ENCODE data around the gene C4orf50. TPM values are rescaled to one million over a fixed set of nuclear protein-coding genes. Genes with fewer than 3 reads are reported as not detected.

The C4orf50 gene
- total and polyA plus RNA-seq, 2 donors (not counting 1 experiment from before 2014, with no cell fraction given): 0.02 TPM; not detected in 1

- Mint-ChIP-seq H3K27ac (no peak overlapping the region), H3K27me3 (peaks cover 37% of the 10 kb centered on the region), H3K4me1 (no peaks in the 10 kb centered on the region), H3K9me3 (ENCODE audit: insufficient read depth) (no peaks in the 10 kb centered on the region), H3K4me3 (no peak overlapping the region)
- H3K4me1 ChIP-seq (ENCODE audit: control insufficient read depth in 2 of 2, insufficient read depth in 2 of 2, low read length in 2 of 2): no peaks in the 10 kb centered on the region
- 3% methylated on average over 8 of the region's 8 CpGs for WGBS (ENCODE audit: insufficient coverage)
- no peak for DNase-seq
- POLR2A ChIA-PET: no interaction called here
- H3K27ac ChIP-seq (ENCODE audit: low read length in 2 of 2): no peak overlapping the region
- intact Hi-C loops (cut with micrococcal nuclease): no loop called here
- H3K9me3 ChIP-seq (ENCODE audit: control extremely low read depth in 1 of 3, control insufficient read depth in 2 of 3, insufficient read depth in 1 of 3, low read length in 2 of 3): no peaks in the 10 kb centered on the region
- H3K4me3 ChIP-seq (ENCODE audit: control extremely low read depth in 1 of 5, extremely low read depth in 1 of 5, insufficient read depth in 1 of 5, low read depth in 2 of 5, low read length in 4 of 5): no peak overlapping the region
- CTCF ChIA-PET: no interaction called here
- no peak overlapping the region for H2AFZ ChIP-seq (ENCODE audit: insufficient read depth, low read depth, low read length, poor library complexity, severe bottlenecking)
- no peaks in the 10 kb centered on the region for H3K36me3 ChIP-seq (replicated peaks in 1 of 2; ENCODE audit: control extremely low read depth in 1 of 2, control insufficient read depth in 1 of 2, extremely low read depth in 1 of 2, insufficient read depth in 2 of 2, low read length in 1 of 2)
- H3K4me2 ChIP-seq (replicated peaks; ENCODE audit: low read depth, low read length, poor library complexity, severe bottlenecking): no peak overlapping the region
- H3K27me3 ChIP-seq (replicated peaks in 1 of 4; ENCODE audit: control extremely low read depth in 1 of 4, control insufficient read depth in 3 of 4, insufficient read depth in 4 of 4, low read length in 3 of 4): peaks cover 0 to 4% (median 0%) of the 10 kb centered on the region in 4 experiments
- TF ChIP-seq EZH2 (IDR thresholded peaks at IDR 0.05; ENCODE audit: borderline replicate concordance, insufficient read depth, low read depth, low read length, poor library complexity, severe bottlenecking): no peak
- TF ChIP-seq, protein P1, sequence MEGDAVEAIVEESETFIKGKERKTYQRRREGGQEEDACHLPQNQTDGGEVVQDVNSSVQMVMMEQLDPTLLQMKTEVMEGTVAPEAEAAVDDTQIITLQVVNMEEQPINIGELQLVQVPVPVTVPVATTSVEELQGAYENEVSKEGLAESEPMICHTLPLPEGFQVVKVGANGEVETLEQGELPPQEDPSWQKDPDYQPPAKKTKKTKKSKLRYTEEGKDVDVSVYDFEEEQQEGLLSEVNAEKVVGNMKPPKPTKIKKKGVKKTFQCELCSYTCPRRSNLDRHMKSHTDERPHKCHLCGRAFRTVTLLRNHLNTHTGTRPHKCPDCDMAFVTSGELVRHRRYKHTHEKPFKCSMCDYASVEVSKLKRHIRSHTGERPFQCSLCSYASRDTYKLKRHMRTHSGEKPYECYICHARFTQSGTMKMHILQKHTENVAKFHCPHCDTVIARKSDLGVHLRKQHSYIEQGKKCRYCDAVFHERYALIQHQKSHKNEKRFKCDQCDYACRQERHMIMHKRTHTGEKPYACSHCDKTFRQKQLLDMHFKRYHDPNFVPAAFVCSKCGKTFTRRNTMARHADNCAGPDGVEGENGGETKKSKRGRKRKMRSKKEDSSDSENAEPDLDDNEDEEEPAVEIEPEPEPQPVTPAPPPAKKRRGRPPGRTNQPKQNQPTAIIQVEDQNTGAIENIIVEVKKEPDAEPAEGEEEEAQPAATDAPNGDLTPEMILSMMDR (IDR thresholded peaks at IDR 0.05): no peak
- no peaks in the 10 kb centered on the region for H3K79me2 ChIP-seq (ENCODE audit: control insufficient read depth, insufficient read depth, low read length)
- no peak for ATAC-seq (ENCODE audit: low read depth)
- no peaks in the 10 kb centered on the region for H4K20me1 ChIP-seq (ENCODE audit: control insufficient read depth, insufficient read depth, low read length, poor library complexity, severe bottlenecking)
- H3K9ac ChIP-seq (ENCODE audit: low read length): no peak overlapping the region
Observed at GRCh38 chr4:6011686-6012085, 6.5 kb downstream of the C4orf50 start.

DNA sequence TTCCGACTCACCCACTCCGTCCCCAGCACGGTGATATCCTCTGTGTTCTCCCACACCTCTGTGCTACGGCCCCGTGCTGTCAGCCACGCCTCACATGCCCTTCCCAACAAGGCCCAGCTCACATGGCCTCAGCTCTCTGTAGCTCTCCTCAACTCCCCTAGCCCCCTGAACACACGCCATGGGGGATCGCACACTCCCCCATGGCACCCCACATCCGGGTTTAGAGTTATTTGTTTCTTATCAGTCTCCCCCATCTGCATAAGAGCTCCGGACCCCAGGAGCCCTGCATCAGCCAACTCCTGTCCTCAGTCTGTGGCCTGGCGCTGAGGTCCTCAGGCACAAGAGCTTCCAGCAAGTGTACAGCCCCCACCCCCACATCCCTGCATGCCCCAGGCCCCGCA lies 7.0 kb downstream of the C4orf50 start:
- no peaks in the 10 kb centered on the region for H3K79me2 ChIP-seq (ENCODE audit: control insufficient read depth, insufficient read depth, low read length)
- intact Hi-C loops (cut with micrococcal nuclease): no loop called here
- no peaks in the 10 kb centered on the region for H3K36me3 ChIP-seq (replicated peaks in 1 of 2; ENCODE audit: control extremely low read depth in 1 of 2, control insufficient read depth in 1 of 2, extremely low read depth in 1 of 2, insufficient read depth in 2 of 2, low read length in 1 of 2)
- POLR2A ChIA-PET: no interaction called here
- H3K4me1 ChIP-seq (ENCODE audit: control insufficient read depth in 2 of 2, insufficient read depth in 2 of 2, low read length in 2 of 2): no peaks in the 10 kb centered on the region
- H4K20me1 ChIP-seq (ENCODE audit: control insufficient read depth, insufficient read depth, low read length, poor library complexity, severe bottlenecking): no peaks in the 10 kb centered on the region
- Mint-ChIP-seq H3K4me1 (no peaks in the 10 kb centered on the region), H3K4me3 (no peak overlapping the region), H3K27me3 (peaks cover 39% of the 10 kb centered on the region), H3K27ac (no peak overlapping the region), H3K9me3 (ENCODE audit: insufficient read depth) (no peaks in the 10 kb centered on the region)
- DNase-seq (no peak), ATAC-seq (ENCODE audit: low read depth) (no peak)
- no peak overlapping the region for H3K9ac ChIP-seq (ENCODE audit: low read length)
- H3K4me3 ChIP-seq (ENCODE audit: control extremely low read depth in 1 of 5, extremely low read depth in 1 of 5, insufficient read depth in 1 of 5, low read depth in 2 of 5, low read length in 4 of 5): no peak overlapping the region
- no peak overlapping the region for H2AFZ ChIP-seq (ENCODE audit: insufficient read depth, low read depth, low read length, poor library complexity, severe bottlenecking)
- no peak overlapping the region for H3K27ac ChIP-seq (ENCODE audit: low read length in 2 of 2)
- H3K9me3 ChIP-seq (ENCODE audit: control extremely low read depth in 1 of 3, control insufficient read depth in 2 of 3, insufficient read depth in 1 of 3, low read length in 2 of 3): no peaks in the 10 kb centered on the region
- peaks cover 0 to 4% (median 0%) of the 10 kb centered on the region in 4 experiments for H3K27me3 ChIP-seq (replicated peaks in 1 of 4; ENCODE audit: control extremely low read depth in 1 of 4, control insufficient read depth in 3 of 4, insufficient read depth in 4 of 4, low read length in 3 of 4)
- no peak overlapping the region for H3K4me2 ChIP-seq (replicated peaks; ENCODE audit: low read depth, low read length, poor library complexity, severe bottlenecking)
- CTCF ChIA-PET: no interaction called here
- WGBS (ENCODE audit: insufficient coverage): 13% methylated on average over 10 of the region's 12 CpGs
- no peak for TF ChIP-seq EZH2 (IDR thresholded peaks at IDR 0.05; ENCODE audit: borderline replicate concordance, insufficient read depth, low read depth, low read length, poor library complexity, severe bottlenecking)
- TF ChIP-seq, protein P1 (IDR thresholded peaks at IDR 0.05): no peak
